Measurements from ENCODE around the gene BCL11B.

- TF ChIP-seq CTCF (IDR thresholded peaks at IDR 0.05) (no peak), POLR2A (IDR thresholded peaks at IDR 0.05) (no peak)
These were observed 1.9 kb upstream of the BCL11B start for GRCh38 chr14:99273766-99274345.
